Stimulated activated CD8-positive, alpha-beta memory T cell treated with anti-CD3 and anti-CD28 coated beads, Interleukin-12 subunit alpha, Interleukin-12 subunit beta, amount 100 ng/mL, for 24 hours (primary cell): ENCODE data around the gene OR1F1.
"Not testable (repeated sequence)": the region's sequence is repeated elsewhere in the genome, so short reads cannot be mapped to it uniquely, and the experiment has no call there.

Experiments
- DNase-seq: peaks from one replicate; pipeline ENCODE4 v3.0.0-alpha.2; 2020; ENCODE audit errors: extremely low read depth

Gene OR1F1

GRCh38 chr16:3173892-3174617 lies 13.9 kb upstream of the OR1F1 start:
- no peak for DNase-seq

- DNase-seq, result no peak
These were observed 13.3 kb upstream of the OR1F1 start for GRCh38 chr16:3174618-3175148.

GRCh38 chr16:3175157-3176093 lies 12.6 kb upstream of the OR1F1 start:
- DNase-seq, result no peak

- DNase-seq, result no peak
These were observed 8.4 kb upstream of the OR1F1 start for GRCh38 chr16:3179651-3180050.

GRCh38 chr16:3180445-3180878 lies 7.5 kb upstream of the OR1F1 start:
- DNase-seq, result no peak

GRCh38 chr16:3182293-3182607 lies 5.8 kb upstream of the OR1F1 start:
- not testable (repeated sequence) for DNase-seq

- DNase-seq, result no peak
These were observed 5.2 kb upstream of the OR1F1 start for GRCh38 chr16:3182608-3183444.

GRCh38 chr16:3183445-3184139 lies 4.4 kb upstream of the OR1F1 start:
- DNase-seq, result no peak

- no peak for DNase-seq
These were observed 886 bp upstream of the OR1F1 start for GRCh38 chr16:3186946-3187690.

- no peak for DNase-seq
These were observed 596 bp downstream of the OR1F1 start for GRCh38 chr16:3188675-3188924.

- DNase-seq, result no peak
These were observed 1.2 kb downstream of the OR1F1 start for GRCh38 chr16:3188925-3189825.

GRCh38 chr16:3189869-3190268 lies 1.9 kb downstream of the OR1F1 start:
- DNase-seq, result no peak

- DNase-seq, result no peak
These were observed 2.9 kb downstream of the OR1F1 start for GRCh38 chr16:3190949-3191353.

- no peak for DNase-seq
These were observed 4.5 kb downstream of the OR1F1 start for GRCh38 chr16:3192476-3193019.

- no peak for DNase-seq
These were observed 5.5 kb downstream of the OR1F1 start for GRCh38 chr16:3193221-3194212.

GRCh38 chr16:3194792-3195191 lies 6.8 kb downstream of the OR1F1 start:
- no peak for DNase-seq

- no peak for DNase-seq
These were observed 8.0 kb downstream of the OR1F1 start for GRCh38 chr16:3195975-3196374.

- not testable (repeated sequence) for DNase-seq
These were observed 9.8 kb downstream of the OR1F1 start for GRCh38 chr16:3197694-3198333.
